GM23248 (cell line): ENCODE data around the gene PSMC5.

Experiments
- EZH2 ChIP-seq: fragments of 200-600 bp; sonication (generic); IDR thresholded peaks from 2 replicates; pipeline ENCODE4 v1.6.1; 2018; ENCODE audit warnings: antibody characterized with exemption, mild to moderate bottlenecking; ENCODE audit not compliant: insufficient read depth, poor library complexity, severe bottlenecking
- EZH2phosphoT487 ChIP-seq: fragments of 200-600 bp; sonication (generic); IDR thresholded peaks from 2 replicates; pipeline ENCODE4 v1.6.1; 2018; ENCODE audit warnings: antibody characterized with exemption, moderate library complexity, mild to moderate bottlenecking, low read depth; ENCODE audit not compliant: insufficient read depth

DNA sequence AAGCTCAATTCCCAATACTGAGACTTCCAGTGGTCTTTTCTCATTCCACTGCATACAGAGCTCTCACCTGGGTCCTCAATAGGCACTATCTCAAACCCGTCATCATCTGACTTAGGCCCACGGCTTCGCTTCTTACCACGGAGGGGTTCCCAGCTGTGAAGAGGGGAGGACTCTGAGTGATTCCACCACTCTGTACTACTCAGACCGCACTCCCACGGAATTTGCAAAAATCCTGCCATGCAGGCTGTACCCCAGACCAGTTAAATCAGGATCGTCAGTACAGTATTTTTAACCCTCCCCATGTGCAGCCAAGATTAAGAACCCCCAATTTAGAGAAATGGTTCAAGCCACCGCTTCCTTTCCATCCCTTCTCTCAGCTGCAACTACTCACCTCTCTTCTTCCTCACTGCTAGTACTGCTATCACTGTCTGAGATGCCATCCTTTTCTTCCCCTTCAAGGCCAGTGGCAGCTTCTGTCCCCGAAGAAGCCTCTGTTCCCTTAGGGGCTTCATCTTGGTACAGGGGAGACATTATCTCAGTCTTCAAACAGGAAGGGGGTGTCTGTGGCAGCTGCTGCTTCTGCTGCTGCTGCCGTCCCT, 6.2 kb upstream of the PSMC5 start:
- no peak for TF ChIP-seq EZH2
- TF ChIP-seq EZH2phosphoT487 = no peak
